GM23338 (cell line): ENCODE measurements around the gene VSIG10L2. TPM values are rescaled to one million over a fixed set of nuclear protein-coding genes. Genes with fewer than 3 reads are reported as not detected.

Source experiments
- ATAC-seq: fragments of 200-7000 bp; cut with Tn5 transposase; 3 replicates; pipeline ENCODE4 v1.9.1; 2020
- DNase-seq: peaks from one replicate; pipeline ENCODE4 v3.0.0-alpha.2; 2015; ENCODE audit warnings: low spot score
- H2AFZ ChIP-seq: fragments of 200-600 bp; sonication (generic); 2 replicates; pipeline ENCODE4 v1.8.0; 2016; ENCODE audit warnings: antibody characterized with exemption, mild to moderate bottlenecking, moderate library complexity
- H3F3A ChIP-seq: fragments of 200-600 bp; sonication (generic); replicated peaks from 2 replicates; pipeline ENCODE4 v1.8.0; 2017; ENCODE audit warnings: antibody characterized with exemption, mixed run types, low read depth
- H3K27ac ChIP-seq: fragments of 200-600 bp; sonication (generic); 2 replicates; pipeline ENCODE4 v1.6.1; 2016; ENCODE audit warnings: low read depth
- H3K27me3 ChIP-seq: fragments of 200-600 bp; sonication (generic); 2 replicates; pipeline ENCODE4 v1.8.0; 2016; ENCODE audit warnings: mild to moderate bottlenecking, mixed run types, moderate library complexity; ENCODE audit not compliant: insufficient read depth
- H3K36me3 ChIP-seq: fragments of 200-600 bp; sonication (generic); 2 replicates; pipeline ENCODE4 v1.8.0; 2016; ENCODE audit warnings: mild to moderate bottlenecking; ENCODE audit not compliant: insufficient read depth
- H3K4me1 ChIP-seq: fragments of 200-600 bp; sonication (generic); 2 replicates; pipeline ENCODE4 v1.8.0; 2016; ENCODE audit warnings: mild to moderate bottlenecking, moderate library complexity; ENCODE audit not compliant: insufficient read depth
- H3K4me2 ChIP-seq: fragments of 200-600 bp; sonication (generic); 2 replicates; pipeline ENCODE4 v1.7.1; 2017; ENCODE audit warnings: mixed run types
- H3K4me3 ChIP-seq: fragments of 200-600 bp; sonication (generic); 2 replicates; pipeline ENCODE4 v1.6.1; 2016; ENCODE audit warnings: mixed run types
- H3K79me2 ChIP-seq: fragments of 200-600 bp; sonication (generic); replicated peaks from 2 replicates; pipeline ENCODE4 v1.8.0; 2017; ENCODE audit warnings: mild to moderate bottlenecking; ENCODE audit not compliant: insufficient read depth
- H3K9me2 ChIP-seq: fragments of 200-600 bp; sonication (generic); 2 replicates; pipeline ENCODE4 v1.8.0; 2017; ENCODE audit not compliant: insufficient read depth
- H4K20me1 ChIP-seq: fragments of 200-600 bp; sonication (generic); replicated peaks from 2 replicates; pipeline ENCODE4 v1.8.0; 2017; ENCODE audit warnings: mild to moderate bottlenecking; ENCODE audit not compliant: insufficient read depth
- H3K27ac Mint-ChIP-seq: 2 replicates; pipeline ENCODE4 v1.8.0; 2020; ENCODE audit warnings: inconsistent platforms, mild to moderate bottlenecking, moderate library complexity, mixed read lengths
- H3K27me3 Mint-ChIP-seq: 3 replicates; pipeline ENCODE4 v1.8.0; 2022; ENCODE audit warnings: low read depth, mild to moderate bottlenecking, moderate library complexity, mixed read lengths, inconsistent platforms; ENCODE audit not compliant: insufficient read depth, poor library complexity
- H3K36me3 Mint-ChIP-seq: 3 replicates; pipeline ENCODE4 v1.8.0; 2021; ENCODE audit warnings: low read depth, mild to moderate bottlenecking, inconsistent platforms, moderate library complexity, mixed read lengths
- H3K4me1 Mint-ChIP-seq: 3 replicates; pipeline ENCODE4 v1.8.0; 2020; ENCODE audit warnings: mild to moderate bottlenecking, inconsistent platforms, mixed read lengths
- H3K4me3 Mint-ChIP-seq: 3 replicates; pipeline ENCODE4 v1.8.0; 2021; ENCODE audit warnings: moderate library complexity, mild to moderate bottlenecking, inconsistent platforms, mixed read lengths
- H3K9me3 Mint-ChIP-seq: 3 replicates; pipeline ENCODE4 v1.8.0; 2020; ENCODE audit warnings: moderate library complexity, mild to moderate bottlenecking, inconsistent platforms, mixed read lengths
- CREB1 ChIP-seq: fragments of 250-450 bp; sonication (Bioruptor Pico); IDR thresholded peaks from 2 replicates; pipeline ENCODE4 v1.5.0; 2020; ENCODE audit warnings: low read depth, mild to moderate bottlenecking, moderate library complexity
- ETS1 ChIP-seq: IDR thresholded peaks from 2 replicates; pipeline ENCODE4 v1.6.1; 2016; ENCODE audit warnings: antibody characterized with exemption
- EZH2 ChIP-seq: fragments of 200-600 bp; sonication (generic); IDR thresholded peaks from one replicate; pipeline ENCODE4 v1.8.0; 2017; ENCODE audit warnings: antibody characterized with exemption, mild to moderate bottlenecking, low read depth; ENCODE audit not compliant: unreplicated experiment
- EZH2phosphoT487 ChIP-seq: fragments of 200-600 bp; sonication (generic); IDR thresholded peaks from one replicate; pipeline ENCODE4 v1.8.1; 2018; ENCODE audit warnings: antibody characterized with exemption; ENCODE audit not compliant: unreplicated experiment
- JUNB ChIP-seq: IDR thresholded peaks from one replicate; pipeline ENCODE4 v1.6.1; 2016; ENCODE audit warnings: antibody characterized with exemption; ENCODE audit not compliant: unreplicated experiment
- NANOG ChIP-seq: IDR thresholded peaks from 2 replicates; pipeline ENCODE4 v1.6.1; 2016; ENCODE audit warnings: antibody characterized with exemption, borderline replicate concordance
- POLR2AphosphoS5 ChIP-seq: IDR thresholded peaks from 2 replicates; pipeline ENCODE4 v1.6.1; 2016; ENCODE audit warnings: antibody characterized with exemption, low read depth
- STAT1 ChIP-seq: IDR thresholded peaks from one replicate; pipeline ENCODE4 v1.6.1; 2016; ENCODE audit warnings: antibody characterized with exemption; ENCODE audit not compliant: unreplicated experiment
- ZNF114 ChIP-seq: fragments of 250-450 bp; sonication (Bioruptor Pico); IDR thresholded peaks from 2 replicates; pipeline ENCODE4 v1.5.0; 2020; ENCODE audit warnings: mild to moderate bottlenecking, moderate library complexity
- ZNF331 ChIP-seq: fragments of 250-450 bp; sonication (Bioruptor Pico); IDR thresholded peaks from 2 replicates; pipeline ENCODE4 v1.5.0; 2020; ENCODE audit warnings: low read depth, mild to moderate bottlenecking, moderate library complexity
- polyA plus RNA-seq: library from polyadenylated mRNA; unstranded; fragments of >200 nt; fragmentation: Nextera tagmentation; extraction: Ambion mirVana; gene quantifications from 2 replicates; pipeline ENCODE4 v1.2.1, GENCODE V29; 2016
- total RNA-seq: library from RNA; depleted of rRNA; stranded (reverse); fragments of >200 nt; shearing (Covaris generic); gene quantifications from 2 replicates; pipeline ENCODE4 v1.2.3, GENCODE V29; 2014
- TF ChIP-seq, protein P1 (sequence below): IDR thresholded peaks from one replicate; pipeline ENCODE4 v1.6.1; 2018; ENCODE audit warnings: antibody characterized with exemption; ENCODE audit not compliant: unreplicated experiment
- TF ChIP-seq, protein P2 (sequence below): fragments of 250-450 bp; sonication (Bioruptor Pico); IDR thresholded peaks from 2 replicates; pipeline ENCODE4 v1.5.0; 2020; ENCODE audit warnings: mild to moderate bottlenecking, moderate library complexity

The VSIG10L2 gene
- total and polyA plus RNA-seq, 2 experiments from 2014 or later, result 0.63 TPM; not detected in 1

- TF ChIP-seq ETS1, result no peak
- TF ChIP-seq POLR2AphosphoS5, result no peak
- TF ChIP-seq EZH2, result no peak
- TF ChIP-seq, protein P1, sequence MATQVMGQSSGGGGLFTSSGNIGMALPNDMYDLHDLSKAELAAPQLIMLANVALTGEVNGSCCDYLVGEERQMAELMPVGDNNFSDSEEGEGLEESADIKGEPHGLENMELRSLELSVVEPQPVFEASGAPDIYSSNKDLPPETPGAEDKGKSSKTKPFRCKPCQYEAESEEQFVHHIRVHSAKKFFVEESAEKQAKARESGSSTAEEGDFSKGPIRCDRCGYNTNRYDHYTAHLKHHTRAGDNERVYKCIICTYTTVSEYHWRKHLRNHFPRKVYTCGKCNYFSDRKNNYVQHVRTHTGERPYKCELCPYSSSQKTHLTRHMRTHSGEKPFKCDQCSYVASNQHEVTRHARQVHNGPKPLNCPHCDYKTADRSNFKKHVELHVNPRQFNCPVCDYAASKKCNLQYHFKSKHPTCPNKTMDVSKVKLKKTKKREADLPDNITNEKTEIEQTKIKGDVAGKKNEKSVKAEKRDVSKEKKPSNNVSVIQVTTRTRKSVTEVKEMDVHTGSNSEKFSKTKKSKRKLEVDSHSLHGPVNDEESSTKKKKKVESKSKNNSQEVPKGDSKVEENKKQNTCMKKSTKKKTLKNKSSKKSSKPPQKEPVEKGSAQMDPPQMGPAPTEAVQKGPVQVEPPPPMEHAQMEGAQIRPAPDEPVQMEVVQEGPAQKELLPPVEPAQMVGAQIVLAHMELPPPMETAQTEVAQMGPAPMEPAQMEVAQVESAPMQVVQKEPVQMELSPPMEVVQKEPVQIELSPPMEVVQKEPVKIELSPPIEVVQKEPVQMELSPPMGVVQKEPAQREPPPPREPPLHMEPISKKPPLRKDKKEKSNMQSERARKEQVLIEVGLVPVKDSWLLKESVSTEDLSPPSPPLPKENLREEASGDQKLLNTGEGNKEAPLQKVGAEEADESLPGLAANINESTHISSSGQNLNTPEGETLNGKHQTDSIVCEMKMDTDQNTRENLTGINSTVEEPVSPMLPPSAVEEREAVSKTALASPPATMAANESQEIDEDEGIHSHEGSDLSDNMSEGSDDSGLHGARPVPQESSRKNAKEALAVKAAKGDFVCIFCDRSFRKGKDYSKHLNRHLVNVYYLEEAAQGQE, result no peak
- no peak for TF ChIP-seq CREB1 (CRISPR knock-in tag)
- no peak for TF ChIP-seq ZNF331
- no peak for TF ChIP-seq JUNB
- no peak for TF ChIP-seq ZNF114 (CRISPR knock-in tag)
These were observed 1.8 kb downstream of the VSIG10L2 start (continued) for GRCh38 chr11:125947419-125948277.

DNA sequence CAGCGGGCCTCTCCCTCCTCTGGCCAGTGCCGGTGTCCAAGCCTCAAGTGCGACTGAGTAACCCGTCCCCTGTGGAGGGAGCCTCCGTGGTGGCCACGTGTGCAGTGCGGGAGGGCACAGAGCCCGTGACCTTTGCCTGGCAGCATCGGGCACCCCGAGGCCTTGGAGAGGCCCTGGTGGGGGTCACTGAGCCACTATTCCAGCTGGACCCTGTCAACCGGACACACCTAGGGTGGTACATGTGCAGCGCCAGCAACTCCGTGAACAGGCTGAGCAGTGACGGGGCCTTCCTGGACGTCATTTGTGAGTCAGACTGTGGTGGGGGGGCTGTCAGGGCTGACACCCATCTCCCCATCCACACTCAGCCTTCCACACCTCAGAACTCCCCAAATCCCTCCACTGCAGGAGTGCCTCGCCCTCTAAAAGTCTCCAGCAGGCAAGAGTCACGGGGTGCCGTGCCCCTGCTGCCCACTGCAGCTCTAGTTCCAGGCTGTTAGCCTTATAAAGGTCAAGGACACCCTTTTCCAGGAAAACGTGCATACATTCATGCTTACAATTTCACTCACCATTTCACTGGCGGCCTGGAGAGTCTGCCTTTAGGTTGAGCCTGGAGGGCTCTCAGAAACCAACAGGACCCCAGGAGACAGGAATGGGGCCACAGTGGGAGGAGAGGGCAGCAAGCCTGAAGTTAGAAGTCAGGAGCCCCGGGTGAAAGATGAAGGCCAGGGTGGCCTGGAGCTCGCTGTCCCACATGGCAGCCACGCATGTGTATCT is 2.6 kb downstream of the VSIG10L2 start:
- Mint-ChIP-seq H3K9me3 (no peaks in the 10 kb centered on the region), H3K4me3 (no peak overlapping the region), H3K4me1 (peaks cover 9% of the 10 kb centered on the region), H3K36me3 (no peaks in the 10 kb centered on the region; the same call in 2 of the 3 replicates), H3K27ac (no peak overlapping the region), H3K27me3 (peaks cover 7% of the 10 kb centered on the region)
- Histone ChIP-seq H3K4me3 (no peak overlapping the region), H2AFZ (no peak overlapping the region), H3K27me3 (no peaks in the 10 kb centered on the region), H3K36me3 (no peaks in the 10 kb centered on the region), H4K20me1 (no peaks in the 10 kb centered on the region), H3F3A (no peaks in the 10 kb centered on the region), H3K4me2 (no peak overlapping the region), H3K27ac (no peak overlapping the region), H3K9me2 (no peaks in the 10 kb centered on the region), H3K4me1 (no peaks in the 10 kb centered on the region), H3K79me2 (no peaks in the 10 kb centered on the region)
- ATAC-seq, result no peak
- no peak for DNase-seq
- TF ChIP-seq POLR2AphosphoS5 (no peak), ZNF114 (CRISPR knock-in tag) (no peak), JUNB (no peak), STAT1 (no peak), EZH2 (no peak), EZH2phosphoT487 (no peak), CREB1 (CRISPR knock-in tag) (no peak), NANOG (no peak)
- TF ChIP-seq, protein P2, sequence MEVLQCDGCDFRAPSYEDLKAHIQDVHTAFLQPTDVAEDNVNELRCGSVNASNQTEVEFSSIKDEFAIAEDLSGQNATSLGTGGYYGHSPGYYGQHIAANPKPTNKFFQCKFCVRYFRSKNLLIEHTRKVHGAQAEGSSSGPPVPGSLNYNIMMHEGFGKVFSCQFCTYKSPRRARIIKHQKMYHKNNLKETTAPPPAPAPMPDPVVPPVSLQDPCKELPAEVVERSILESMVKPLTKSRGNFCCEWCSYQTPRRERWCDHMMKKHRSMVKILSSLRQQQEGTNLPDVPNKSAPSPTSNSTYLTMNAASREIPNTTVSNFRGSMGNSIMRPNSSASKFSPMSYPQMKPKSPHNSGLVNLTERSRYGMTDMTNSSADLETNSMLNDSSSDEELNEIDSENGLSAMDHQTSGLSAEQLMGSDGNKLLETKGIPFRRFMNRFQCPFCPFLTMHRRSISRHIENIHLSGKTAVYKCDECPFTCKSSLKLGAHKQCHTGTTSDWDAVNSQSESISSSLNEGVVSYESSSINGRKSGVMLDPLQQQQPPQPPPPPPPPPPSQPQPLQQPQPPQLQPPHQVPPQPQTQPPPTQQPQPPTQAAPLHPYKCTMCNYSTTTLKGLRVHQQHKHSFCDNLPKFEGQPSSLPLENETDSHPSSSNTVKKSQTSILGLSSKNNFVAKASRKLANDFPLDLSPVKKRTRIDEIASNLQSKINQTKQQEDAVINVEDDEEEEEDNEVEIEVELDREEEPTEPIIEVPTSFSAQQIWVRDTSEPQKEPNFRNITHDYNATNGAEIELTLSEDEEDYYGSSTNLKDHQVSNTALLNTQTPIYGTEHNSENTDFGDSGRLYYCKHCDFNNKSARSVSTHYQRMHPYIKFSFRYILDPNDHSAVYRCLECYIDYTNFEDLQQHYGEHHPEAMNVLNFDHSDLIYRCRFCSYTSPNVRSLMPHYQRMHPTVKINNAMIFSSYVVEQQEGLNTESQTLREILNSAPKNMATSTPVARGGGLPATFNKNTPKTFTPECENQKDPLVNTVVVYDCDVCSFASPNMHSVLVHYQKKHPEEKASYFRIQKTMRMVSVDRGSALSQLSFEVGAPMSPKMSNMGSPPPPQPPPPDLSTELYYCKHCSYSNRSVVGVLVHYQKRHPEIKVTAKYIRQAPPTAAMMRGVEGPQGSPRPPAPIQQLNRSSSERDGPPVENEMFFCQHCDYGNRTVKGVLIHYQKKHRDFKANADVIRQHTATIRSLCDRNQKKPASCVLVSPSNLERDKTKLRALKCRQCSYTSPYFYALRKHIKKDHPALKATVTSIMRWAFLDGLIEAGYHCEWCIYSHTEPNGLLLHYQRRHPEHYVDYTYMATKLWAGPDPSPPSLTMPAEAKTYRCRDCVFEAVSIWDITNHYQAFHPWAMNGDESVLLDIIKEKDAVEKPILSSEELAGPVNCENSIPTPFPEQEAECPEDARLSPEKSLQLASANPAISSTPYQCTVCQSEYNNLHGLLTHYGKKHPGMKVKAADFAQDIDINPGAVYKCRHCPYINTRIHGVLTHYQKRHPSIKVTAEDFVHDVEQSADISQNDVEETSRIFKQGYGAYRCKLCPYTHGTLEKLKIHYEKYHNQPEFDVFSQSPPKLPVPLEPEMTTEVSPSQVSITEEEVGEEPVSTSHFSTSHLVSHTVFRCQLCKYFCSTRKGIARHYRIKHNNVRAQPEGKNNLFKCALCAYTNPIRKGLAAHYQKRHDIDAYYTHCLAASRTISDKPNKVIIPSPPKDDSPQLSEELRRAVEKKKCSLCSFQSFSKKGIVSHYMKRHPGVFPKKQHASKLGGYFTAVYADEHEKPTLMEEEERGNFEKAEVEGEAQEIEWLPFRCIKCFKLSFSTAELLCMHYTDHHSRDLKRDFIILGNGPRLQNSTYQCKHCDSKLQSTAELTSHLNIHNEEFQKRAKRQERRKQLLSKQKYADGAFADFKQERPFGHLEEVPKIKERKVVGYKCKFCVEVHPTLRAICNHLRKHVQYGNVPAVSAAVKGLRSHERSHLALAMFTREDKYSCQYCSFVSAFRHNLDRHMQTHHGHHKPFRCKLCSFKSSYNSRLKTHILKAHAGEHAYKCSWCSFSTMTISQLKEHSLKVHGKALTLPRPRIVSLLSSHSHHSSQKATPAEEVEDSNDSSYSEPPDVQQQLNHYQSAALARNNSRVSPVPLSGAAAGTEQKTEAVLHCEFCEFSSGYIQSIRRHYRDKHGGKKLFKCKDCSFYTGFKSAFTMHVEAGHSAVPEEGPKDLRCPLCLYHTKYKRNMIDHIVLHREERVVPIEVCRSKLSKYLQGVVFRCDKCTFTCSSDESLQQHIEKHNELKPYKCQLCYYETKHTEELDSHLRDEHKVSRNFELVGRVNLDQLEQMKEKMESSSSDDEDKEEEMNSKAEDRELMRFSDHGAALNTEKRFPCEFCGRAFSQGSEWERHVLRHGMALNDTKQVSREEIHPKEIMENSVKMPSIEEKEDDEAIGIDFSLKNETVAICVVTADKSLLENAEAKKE (CRISPR knock-in tag), result no peak
